ENCODE data around the gene ATP6V1G3.

GRCh38 chr1:198564716-198565115 is 24.2 kb upstream of the ATP6V1G3 start:
- TF ChIP-seq EZH2 (IDR thresholded peaks at IDR 0.05; ENCODE audit: borderline replicate concordance, low read length) (no peak), CTCF (IDR thresholded peaks at IDR 0.05; ENCODE audit: low read length) (no peak)
